Panc1 (cell line): Measurements from ENCODE around the gene ATP13A3. TPM values are rescaled to one million over a fixed set of nuclear protein-coding genes. Genes with fewer than 3 reads are reported as not detected.

ENCODE experiments used
- ATAC-seq: fragments of 200-7000 bp; cut with Tn5 transposase; 2 replicates; pipeline ENCODE4 v1.9.1; 2020; ENCODE audit warnings: mild to moderate bottlenecking, moderate library complexity
- BruUV-seq: library from RNA; stranded (reverse); fragments of 400-500 nt; replicated peaks from 2 replicates; lab custom pipeline; 2021; lab: Mats Ljungman, UMichigan
- CTCF ChIA-PET: fragments of 300-600 bp; sonication (Branson Sonifier 250); formaldehyde crosslinking; loops from one replicate; lab custom pipeline; 2022; ENCODE audit warnings: antibody characterized with exemption; lab: Charles Lee
- POLR2A ChIA-PET: fragments of 300-600 bp; sonication (Branson Sonifier 250); formaldehyde crosslinking; loops from one replicate; lab custom pipeline; 2022; ENCODE audit warnings: antibody characterized with exemption; lab: Charles Lee
- DNase-seq: peaks from one replicate; pipeline ENCODE4 v3.0.0-alpha.2; 2010; ENCODE audit warnings: low read depth, low spot score
- H3K27ac ChIP-seq: 2 replicates; pipeline ENCODE4 v1.5.1; 2011; ENCODE audit warnings: mild to moderate bottlenecking, low read length, inconsistent platforms
- H3K27me3 ChIP-seq: fragments of 200-500 bp; sonication (Bioruptor generic); 2 replicates; pipeline ENCODE4 v1.6.0; 2014; ENCODE audit warnings: low read length, inconsistent platforms; ENCODE audit not compliant: control insufficient read depth, insufficient read depth
- H3K36me3 ChIP-seq: fragments of 200-500 bp; sonication (Bioruptor generic); 2 replicates; pipeline ENCODE4 v1.5.1; 2014; ENCODE audit warnings: inconsistent platforms, mild to moderate bottlenecking, low read length, moderate library complexity; ENCODE audit not compliant: control insufficient read depth, insufficient read depth
- H3K4me1 ChIP-seq: 2 replicates; pipeline ENCODE4 v1.5.1; 2011; ENCODE audit warnings: inconsistent platforms, mild to moderate bottlenecking, low read length, moderate library complexity; ENCODE audit not compliant: control insufficient read depth, insufficient read depth
- H3K4me3 ChIP-seq, 2 experiments: 2 replicates each; pipeline ENCODE4 v1.5.1; 2011 to 2012; ENCODE audit warnings: low read depth in 2 of 2, low read length in 2 of 2, mild to moderate bottlenecking in 2 of 2, inconsistent platforms in 1 of 2, moderate library complexity in 1 of 2
- H3K9me3 ChIP-seq: fragments of 200-500 bp; sonication (Bioruptor generic); 2 replicates; pipeline ENCODE4 v1.5.1; 2014; ENCODE audit warnings: low read depth, mild to moderate bottlenecking, inconsistent platforms, low read length, moderate library complexity; ENCODE audit not compliant: control insufficient read depth, insufficient read depth
- CTCF ChIP-seq: fragments of 450-650 bp; IDR thresholded peaks from 2 replicates; pipeline ENCODE4 v1.5.1; 2017; ENCODE audit warnings: mild to moderate bottlenecking
- POLR2AphosphoS5 ChIP-seq: IDR thresholded peaks from 2 replicates; pipeline ENCODE4 v1.6.1; 2012; ENCODE audit warnings: mild to moderate bottlenecking, low read depth, low read length, moderate library complexity
- REST ChIP-seq, 2 experiments: IDR thresholded peaks; 2 replicates each; pipeline ENCODE4 v1.6.1; 2011 to 2012; ENCODE audit warnings: low read depth in 2 of 2, control low read depth in 1 of 2, low read length in 1 of 2, mild to moderate bottlenecking in 1 of 2, moderate library complexity in 1 of 2; ENCODE audit not compliant: insufficient read depth in 1 of 2
- SIN3A ChIP-seq: IDR thresholded peaks from 2 replicates; pipeline ENCODE4 v1.6.1; 2012; ENCODE audit warnings: low read depth, mild to moderate bottlenecking, low read length, moderate library complexity, borderline replicate concordance; ENCODE audit not compliant: insufficient read depth
- TCF7L2 ChIP-seq: IDR thresholded peaks from 2 replicates; pipeline ENCODE4 v1.6.1; 2011; ENCODE audit warnings: mild to moderate bottlenecking, low read depth, low read length, inconsistent platforms
- in situ Hi-C: cut with HindIII; loops from 2 replicates; pipeline ENCODE4 v1.10.0; 2016; ENCODE audit warnings: low sequenced_read_pairs, low pct_unique_long_range_greater_than_20kb
- intact Hi-C: fragments of 100-400 bp; cut with micrococcal nuclease; formaldehyde crosslinking; loops from one replicate; pipeline ENCODE4 v1.10.0; 2022; ENCODE audit not compliant: unreplicated experiment
- total RNA-seq: library from RNA; stranded (reverse); gene quantifications from one replicate; pipeline ENCODE4 v1.2.1, GENCODE V29; 2021; ENCODE audit not compliant: unreplicated experiment

The ATP13A3 gene
- total RNA-seq, 1 experiment from 2014 or later, result 169 TPM

DNA sequence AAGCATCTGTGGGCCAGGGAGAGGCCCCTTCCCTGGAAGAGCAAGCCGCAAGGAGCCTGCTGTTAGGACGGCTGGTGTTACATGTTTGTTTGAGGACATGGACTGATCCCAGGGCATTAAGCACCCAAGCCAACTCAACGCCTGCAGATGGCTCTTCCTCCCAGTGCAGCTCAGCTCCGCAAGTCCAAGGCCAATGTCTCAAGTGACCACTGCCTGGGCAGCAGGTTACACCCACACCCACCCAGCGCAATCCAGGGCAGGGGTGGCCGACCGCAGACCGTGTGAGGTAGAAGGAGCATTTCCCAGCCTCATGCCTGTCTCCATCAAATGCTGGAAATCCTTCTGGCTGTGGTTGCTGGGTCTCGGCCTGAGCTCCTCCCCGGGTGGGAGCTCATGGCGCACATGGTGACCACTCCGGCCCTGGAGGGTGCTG, 102.2 kb downstream of the ATP13A3 start:
- Histone ChIP-seq H3K9me3 (no peaks in the 10 kb centered on the region), H3K27me3 (no peaks in the 10 kb centered on the region), H3K36me3 (no peaks in the 10 kb centered on the region), H3K27ac (no peak overlapping the region), H3K4me3 (no peak overlapping the region), H3K4me1 (0 out of 2 replicates have a peak, but pooled peaks cover 6% of the 10 kb centered on the region)
- CTCF ChIA-PET, result no interaction called here
- peak; percentile 12; the same call in 1 of the 2 replicates for ATAC-seq
- intact Hi-C loops, result no loop called here
- no TSS peak for BruUV-seq
- POLR2A ChIA-PET, result no interaction called here
- no peak for DNase-seq
- no peak for TF ChIP-seq REST (IDR thresholded peaks at IDR 0.05; ENCODE audit: insufficient read depth in 1 of 2, low read depth in 2 of 2, low read length in 1 of 2)
- TF ChIP-seq POLR2AphosphoS5, result no peak
- TF ChIP-seq TCF7L2, result no peak
- TF ChIP-seq CTCF, result no peak
- TF ChIP-seq SIN3A, result no peak
- in situ Hi-C loops, result no loop called here

GRCh38 chr3:194384156-194384555, 102.6 kb downstream of the ATP13A3 start:
- Histone ChIP-seq H3K9me3 (no peaks in the 10 kb centered on the region), H3K36me3 (no peaks in the 10 kb centered on the region), H3K4me1 (0 out of 2 replicates have a peak, but pooled peaks cover 6% of the 10 kb centered on the region), H3K27me3 (no peaks in the 10 kb centered on the region), H3K27ac (no peak overlapping the region), H3K4me3 (no peak overlapping the region)
- ATAC-seq, result peak; percentile 37; the same call in 1 of the 2 replicates
- no peak for TF ChIP-seq POLR2AphosphoS5
- no peak for TF ChIP-seq SIN3A
- no peak for TF ChIP-seq TCF7L2
- TF ChIP-seq CTCF, result no peak
- no peak for TF ChIP-seq REST (IDR thresholded peaks at IDR 0.05; ENCODE audit: insufficient read depth in 1 of 2, low read depth in 2 of 2, low read length in 1 of 2)
- no TSS peak for BruUV-seq
- POLR2A ChIA-PET, result no interaction called here
- intact Hi-C loops (no loop called here), in situ Hi-C loops (no loop called here)
- CTCF ChIA-PET, result no interaction called here
- DNase-seq, result no peak
